Measurements from ENCODE around the gene ABR. TPM values are rescaled to one million over a fixed set of nuclear protein-coding genes. Genes with fewer than 3 reads are reported as not detected.

ABR gene
- total and polyA plus RNA-seq, 2 of the 13 experiments (the other 11 are each of a cell fraction or from before 2014, with no cell fraction given), result 12.4 to 40.4 TPM

GRCh38 chr17:996554-997344 lies 183.0 kb downstream of the ABR start, which contains the start of gene TIMM22 (continued):
- TF ChIP-seq ZNF24 (IDR thresholded peaks at IDR 0.05) (no peak), ZFP36 (IDR thresholded peaks at IDR 0.05; ENCODE audit: borderline replicate concordance, low read depth, low read length, partially characterized antibody) (no peak), HDAC1 (CRISPR knock-in tag; IDR thresholded peaks at IDR 0.05) (peak; percentile 89), RERE (CRISPR knock-in tag; IDR thresholded peaks at IDR 0.05; ENCODE audit: low read depth) (no peak), ZBTB44 (CRISPR knock-in tag; IDR thresholded peaks at IDR 0.05) (peak; percentile 23; the same call in 1 of the 2 replicates), FOSL1 (CRISPR knock-in tag; IDR thresholded peaks at IDR 0.05; ENCODE audit: borderline replicate concordance) (no peak), ZNF616 (CRISPR knock-in tag; IDR thresholded peaks at IDR 0.05; ENCODE audit: low read depth) (peak; percentile 22; the same call in 1 of the 2 replicates), ZKSCAN5 (CRISPR knock-in tag; IDR thresholded peaks at IDR 0.05) (no peak), REST (IDR thresholded peaks at IDR 0.05; ENCODE audit: borderline replicate concordance in 1 of 2, low read depth in 1 of 2, low read length in 2 of 2) (peak in 1 of 2 experiments; percentile 58; a peak in 1 of 4 replicates), KLF15 (CRISPR knock-in tag; IDR thresholded peaks at IDR 0.05; ENCODE audit: borderline replicate concordance) (peak; percentile 83; the same call in 1 of the 2 replicates), RXRA (CRISPR knock-in tag; IDR thresholded peaks at IDR 0.05) (peak; percentile 81), FOXP4 (CRISPR knock-in tag; IDR thresholded peaks at IDR 0.05) (peak; percentile 62), ZNF660 (CRISPR knock-in tag; IDR thresholded peaks at IDR 0.05; ENCODE audit: borderline replicate concordance, low read depth) (no peak), NR2F6 (IDR thresholded peaks at IDR 0.05) (peak; percentile 15; the same call in 1 of the 2 replicates), NR2F6 (CRISPR knock-in tag; IDR thresholded peaks at IDR 0.05) (peak; percentile 32; the same call in 1 of the 2 replicates)
